Mesothelial cell of epicardium (in vitro differentiated cells): Measurements from ENCODE around the gene SUOX. TPM values are rescaled to one million over a fixed set of nuclear protein-coding genes. Genes with fewer than 3 reads are reported as not detected.

ENCODE experiments used
- DNase-seq, 2 experiments: peaks; one replicate each; pipeline ENCODE4 v3.0.0; 2021; ENCODE audit warnings: low spot score in 2 of 2; ENCODE audit not compliant: unreplicated experiment in 2 of 2
- H3K27ac Mint-ChIP-seq: 2 replicates; pipeline ENCODE4 v1.8.0; 2021; ENCODE audit warnings: mixed read lengths
- H3K27me3 Mint-ChIP-seq: 2 replicates; pipeline ENCODE4 v1.8.0; 2021; ENCODE audit warnings: low read depth, mixed read lengths
- H3K36me3 Mint-ChIP-seq: 2 replicates; pipeline ENCODE4 v1.8.0; 2021; ENCODE audit warnings: mixed read lengths
- H3K4me1 Mint-ChIP-seq: 2 replicates; pipeline ENCODE4 v1.8.0; 2021; ENCODE audit warnings: mixed read lengths
- H3K4me3 Mint-ChIP-seq: 2 replicates; pipeline ENCODE4 v1.8.0; 2021; ENCODE audit warnings: mild to moderate bottlenecking, moderate library complexity, mixed read lengths
- H3K9me3 Mint-ChIP-seq: 2 replicates; pipeline ENCODE4 v1.8.0; 2021; ENCODE audit warnings: mixed read lengths
- total RNA-seq: library from RNA; stranded (reverse); gene quantifications from 3 replicates; pipeline ENCODE4 v1.2.1, GENCODE V29; 2021
- TF ChIP-seq, protein P1 (sequence below): fragments of 200-600 bp; sonication (generic); IDR thresholded peaks from one replicate; pipeline ENCODE4 v1.5.0; 2021; ENCODE audit warnings: antibody characterized with exemption; ENCODE audit not compliant: unreplicated experiment

Gene SUOX
- total RNA-seq, 1 donor from 2014 or later: 38.9 TPM

GRCh38 chr12:56053407-56053893 lies 56.4 kb downstream of the SUOX start:
- no peaks in the 10 kb centered on the region for H3K36me3 Mint-ChIP-seq
- DNase-seq: no peak
- H3K4me1 Mint-ChIP-seq: peaks cover 2% of the 10 kb centered on the region
- no peak overlapping the region for H3K27ac Mint-ChIP-seq
- no peak overlapping the region for H3K4me3 Mint-ChIP-seq
- no peaks in the 10 kb centered on the region for H3K9me3 Mint-ChIP-seq
- TF ChIP-seq, protein P1, sequence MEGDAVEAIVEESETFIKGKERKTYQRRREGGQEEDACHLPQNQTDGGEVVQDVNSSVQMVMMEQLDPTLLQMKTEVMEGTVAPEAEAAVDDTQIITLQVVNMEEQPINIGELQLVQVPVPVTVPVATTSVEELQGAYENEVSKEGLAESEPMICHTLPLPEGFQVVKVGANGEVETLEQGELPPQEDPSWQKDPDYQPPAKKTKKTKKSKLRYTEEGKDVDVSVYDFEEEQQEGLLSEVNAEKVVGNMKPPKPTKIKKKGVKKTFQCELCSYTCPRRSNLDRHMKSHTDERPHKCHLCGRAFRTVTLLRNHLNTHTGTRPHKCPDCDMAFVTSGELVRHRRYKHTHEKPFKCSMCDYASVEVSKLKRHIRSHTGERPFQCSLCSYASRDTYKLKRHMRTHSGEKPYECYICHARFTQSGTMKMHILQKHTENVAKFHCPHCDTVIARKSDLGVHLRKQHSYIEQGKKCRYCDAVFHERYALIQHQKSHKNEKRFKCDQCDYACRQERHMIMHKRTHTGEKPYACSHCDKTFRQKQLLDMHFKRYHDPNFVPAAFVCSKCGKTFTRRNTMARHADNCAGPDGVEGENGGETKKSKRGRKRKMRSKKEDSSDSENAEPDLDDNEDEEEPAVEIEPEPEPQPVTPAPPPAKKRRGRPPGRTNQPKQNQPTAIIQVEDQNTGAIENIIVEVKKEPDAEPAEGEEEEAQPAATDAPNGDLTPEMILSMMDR: no peak
- no peaks in the 10 kb centered on the region for H3K27me3 Mint-ChIP-seq

Other genes with a start within 250 kb of the SUOX start
- 67.9 to 73.2 TPM (median 71.5 TPM) in 3 replicates for gene SARNP, start 179.6 kb upstream of the SUOX start, total RNA-seq
- gene ORMDL2, start 179.2 kb upstream of the SUOX start, total RNA-seq: 24.8 to 28.3 TPM (median 26.3 TPM) in 3 replicates
- gene DNAJC14, start 167.7 kb upstream of the SUOX start, total RNA-seq: 37.8 to 38.5 TPM (median 38.3 TPM) in 3 replicates
- gene MMP19, start 154.3 kb upstream of the SUOX start, total RNA-seq: 3.1 to 3.3 TPM (median 3.3 TPM) in 3 replicates
- 21.1 to 23.8 TPM (median 22.9 TPM) in 3 replicates for gene PYM1, start 69.4 kb upstream of the SUOX start, total RNA-seq
- 29.7 to 42.2 TPM (median 33.5 TPM) in 3 replicates for gene DGKA, start 66.1 kb upstream of the SUOX start, total RNA-seq
- 3.6 to 5.3 TPM (median 5.1 TPM) in 3 replicates for gene PMEL, start 31.2 kb upstream of the SUOX start, total RNA-seq
- gene CDK2, start 30.4 kb upstream of the SUOX start, total RNA-seq: 52.0 to 54.0 TPM (median 52.4 TPM) in 3 replicates
- 99.3 to 104 TPM (median 101 TPM) in 3 replicates for gene RAB5B, start 23.2 kb upstream of the SUOX start, total RNA-seq
- 16.2 to 22.5 TPM (median 18.6 TPM) in 3 replicates for gene IKZF4, start 23.8 kb downstream of the SUOX start, total RNA-seq
- 20.6 to 25.7 TPM (median 25.2 TPM) in 3 replicates for gene RPS26, start 44.6 kb downstream of the SUOX start, total RNA-seq
- gene ERBB3, start 82.9 kb downstream of the SUOX start, total RNA-seq: 58.2 to 59.1 TPM (median 59.0 TPM) in 3 replicates
- 90.4 to 96.7 TPM (median 91.4 TPM) in 3 replicates for gene PA2G4, start 107.3 kb downstream of the SUOX start, total RNA-seq
- 3,814 to 4,057 TPM (median 4,017 TPM) in 3 replicates for gene RPL41, start 119.4 kb downstream of the SUOX start, total RNA-seq
- gene ZC3H10, start 121.0 kb downstream of the SUOX start, total RNA-seq: 7.8 to 9.2 TPM (median 8.0 TPM) in 3 replicates
- 64.7 to 69.4 TPM (median 67.2 TPM) in 3 replicates for gene ESYT1, start 131.0 kb downstream of the SUOX start, total RNA-seq
- 150 to 151 TPM (median 150 TPM) in 3 replicates for gene MYL6B, start 155.3 kb downstream of the SUOX start, total RNA-seq
- 800 to 830 TPM (median 827 TPM) in 3 replicates for gene MYL6, start 161.1 kb downstream of the SUOX start, total RNA-seq
- gene SMARCC2, start 192.2 kb downstream of the SUOX start, total RNA-seq: 158 to 177 TPM (median 171 TPM) in 3 replicates
- 47.1 to 49.6 TPM (median 48.1 TPM) in 3 replicates for gene RNF41, start 224.6 kb downstream of the SUOX start, total RNA-seq
- gene NABP2, start 227.1 kb downstream of the SUOX start, total RNA-seq: 23.5 to 24.4 TPM (median 23.7 TPM) in 3 replicates
- 0.76 to 1.3 TPM (median 1.1 TPM) in 3 replicates for gene SLC39A5, start 232.8 kb downstream of the SUOX start, total RNA-seq